ENCODE data around the gene MRPS9. TPM values are rescaled to one million over a fixed set of nuclear protein-coding genes. Genes with fewer than 3 reads are reported as not detected.

Gene MRPS9
- total RNA-seq, 4 donors from 2014 or later = 12.7 to 17.5 (median 15.3) TPM

DNA sequence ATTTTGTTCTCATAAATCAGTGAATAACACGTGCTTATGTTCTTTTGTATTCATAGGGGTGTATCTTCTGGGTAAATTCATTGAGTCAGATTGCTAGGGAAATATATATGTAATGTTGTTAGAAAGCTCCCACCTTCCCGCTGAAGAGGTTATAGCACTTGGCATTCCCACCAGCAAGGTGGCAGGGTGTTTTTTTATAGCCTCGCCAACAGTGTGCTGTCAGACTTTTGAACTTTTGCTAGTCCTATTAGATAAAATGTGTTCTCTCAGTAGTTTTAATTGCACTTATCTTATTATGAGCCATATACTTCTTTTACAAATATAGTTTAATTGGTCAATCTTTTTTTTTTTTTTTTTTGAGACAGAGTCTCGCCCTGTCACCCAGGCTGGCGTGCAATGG, 31.0 kb downstream of the MRPS9 start:
- no peaks in the 10 kb centered on the region for H3K27me3 ChIP-seq
- no peak for DNase-seq (ENCODE audit: low spot score in 2 of 2)
- H3K4me1 ChIP-seq = no peaks in the 10 kb centered on the region
- H3K4me3 ChIP-seq = no peak overlapping the region
- peaks cover 14% of the 10 kb centered on the region for H3K36me3 ChIP-seq
- no peak overlapping the region for H3K27ac ChIP-seq
- no peak for TF ChIP-seq POLR2AphosphoS5 (IDR thresholded peaks at IDR 0.05)
- no peak for TF ChIP-seq EP300 (IDR thresholded peaks at IDR 0.05)
- TF ChIP-seq, protein P1, sequence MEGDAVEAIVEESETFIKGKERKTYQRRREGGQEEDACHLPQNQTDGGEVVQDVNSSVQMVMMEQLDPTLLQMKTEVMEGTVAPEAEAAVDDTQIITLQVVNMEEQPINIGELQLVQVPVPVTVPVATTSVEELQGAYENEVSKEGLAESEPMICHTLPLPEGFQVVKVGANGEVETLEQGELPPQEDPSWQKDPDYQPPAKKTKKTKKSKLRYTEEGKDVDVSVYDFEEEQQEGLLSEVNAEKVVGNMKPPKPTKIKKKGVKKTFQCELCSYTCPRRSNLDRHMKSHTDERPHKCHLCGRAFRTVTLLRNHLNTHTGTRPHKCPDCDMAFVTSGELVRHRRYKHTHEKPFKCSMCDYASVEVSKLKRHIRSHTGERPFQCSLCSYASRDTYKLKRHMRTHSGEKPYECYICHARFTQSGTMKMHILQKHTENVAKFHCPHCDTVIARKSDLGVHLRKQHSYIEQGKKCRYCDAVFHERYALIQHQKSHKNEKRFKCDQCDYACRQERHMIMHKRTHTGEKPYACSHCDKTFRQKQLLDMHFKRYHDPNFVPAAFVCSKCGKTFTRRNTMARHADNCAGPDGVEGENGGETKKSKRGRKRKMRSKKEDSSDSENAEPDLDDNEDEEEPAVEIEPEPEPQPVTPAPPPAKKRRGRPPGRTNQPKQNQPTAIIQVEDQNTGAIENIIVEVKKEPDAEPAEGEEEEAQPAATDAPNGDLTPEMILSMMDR (IDR thresholded peaks at IDR 0.05) = no peak
- no peak for TF ChIP-seq POLR2A (IDR thresholded peaks at IDR 0.05)
- 94% methylated on average over 5 of the region's 5 CpGs for WGBS
- no peaks in the 10 kb centered on the region for H3K9me3 ChIP-seq

DNA sequence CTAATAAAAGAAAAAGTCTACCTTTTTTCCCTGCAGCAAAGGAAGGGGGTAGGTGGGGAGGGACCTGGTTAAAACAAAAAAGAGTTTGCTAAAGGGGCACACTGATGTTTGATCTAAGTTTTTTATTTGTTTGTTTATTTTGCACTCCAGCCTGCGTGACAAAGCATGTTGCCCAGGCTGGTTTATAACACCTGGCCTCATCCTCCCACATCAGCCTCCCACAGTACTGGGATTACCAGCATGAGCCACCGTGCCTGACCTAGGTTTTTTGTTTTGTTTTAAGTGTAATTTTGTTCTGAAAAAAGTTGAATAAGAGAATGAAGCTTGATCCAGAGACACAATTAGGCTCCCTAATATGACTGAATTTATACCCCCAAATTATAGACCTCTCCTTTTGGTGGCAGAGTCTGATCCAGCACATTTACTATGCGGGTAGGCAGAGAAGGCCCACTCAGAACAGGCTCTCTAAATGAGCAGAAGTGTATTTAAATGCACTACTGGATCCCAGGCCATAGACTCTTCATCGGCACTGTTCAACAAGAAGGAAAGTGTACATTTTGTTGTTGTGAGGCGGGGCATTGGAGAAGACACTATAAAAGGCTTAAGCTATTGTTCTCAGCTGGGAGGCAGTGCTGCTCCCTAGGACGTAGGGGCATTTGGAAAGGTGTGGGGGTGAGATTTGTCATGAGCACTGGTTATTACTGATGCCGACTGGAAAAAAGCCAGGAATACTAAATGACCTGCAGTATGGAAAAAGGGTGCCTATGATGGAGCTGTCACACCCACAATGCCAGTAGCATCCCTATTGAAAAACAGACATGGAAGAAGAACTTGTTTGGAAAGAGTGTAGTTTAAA, 32.4 kb downstream of the MRPS9 start:
- peaks cover 13% of the 10 kb centered on the region for H3K36me3 ChIP-seq
- H3K9me3 ChIP-seq = no peaks in the 10 kb centered on the region
- no peaks in the 10 kb centered on the region for H3K4me1 ChIP-seq
- no peaks in the 10 kb centered on the region for H3K27me3 ChIP-seq
- 96% methylated on average over 7 of the region's 7 CpGs for WGBS
- DNase-seq (ENCODE audit: low spot score in 2 of 2) = no peak
- no peak overlapping the region for H3K27ac ChIP-seq
- no peak overlapping the region for H3K4me3 ChIP-seq
- TF ChIP-seq, protein P1 (IDR thresholded peaks at IDR 0.05) = no peak
- TF ChIP-seq POLR2AphosphoS5 (IDR thresholded peaks at IDR 0.05) (no peak), POLR2A (IDR thresholded peaks at IDR 0.05) (no peak), EP300 (IDR thresholded peaks at IDR 0.05) (no peak)

GRCh38 chr2:105071379-105071778, 33.5 kb downstream of the MRPS9 start:
- TF ChIP-seq EP300 (IDR thresholded peaks at IDR 0.05) = no peak
- TF ChIP-seq POLR2AphosphoS5 (IDR thresholded peaks at IDR 0.05) = no peak
- TF ChIP-seq, protein P1 (IDR thresholded peaks at IDR 0.05) = no peak
- TF ChIP-seq POLR2A (IDR thresholded peaks at IDR 0.05) = no peak
- no peaks in the 10 kb centered on the region for H3K4me1 ChIP-seq
- WGBS = 96% methylated on average over 4 of the region's 4 CpGs
- H3K9me3 ChIP-seq = no peaks in the 10 kb centered on the region
- peaks cover 15% of the 10 kb centered on the region for H3K36me3 ChIP-seq
- H3K27me3 ChIP-seq = no peaks in the 10 kb centered on the region
- DNase-seq (ENCODE audit: low spot score in 2 of 2) = no peak
- no peak overlapping the region for H3K27ac ChIP-seq
- H3K4me3 ChIP-seq = no peak overlapping the region

DNA sequence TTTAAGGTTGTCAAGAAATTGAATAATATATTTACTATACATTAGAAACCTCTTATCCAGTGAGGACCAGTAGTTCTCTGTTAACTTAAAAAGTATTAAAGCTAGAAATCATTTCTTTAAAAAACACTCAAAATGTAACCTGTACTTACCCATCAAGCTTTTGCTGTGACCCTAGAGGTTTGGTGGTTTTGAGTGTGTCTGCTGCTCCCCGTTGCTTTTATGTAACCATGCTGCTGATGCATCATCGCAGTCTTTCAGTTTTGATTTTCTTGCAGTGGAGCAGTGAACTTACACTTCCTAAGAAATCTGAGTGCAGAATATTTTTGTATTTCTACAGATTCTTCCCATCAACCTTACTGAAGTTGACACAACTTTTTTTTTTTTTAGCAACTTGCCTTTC, 34.2 kb downstream of the MRPS9 start:
- 88% methylated on average over 2 of the region's 2 CpGs for whole genome bisulfite sequencing
- Histone ChIP-seq H3K36me3 (peaks cover 12% of the 10 kb centered on the region), H3K4me1 (no peaks in the 10 kb centered on the region), H3K27me3 (no peaks in the 10 kb centered on the region), H3K27ac (no peak overlapping the region), H3K4me3 (no peak overlapping the region), H3K9me3 (no peaks in the 10 kb centered on the region)
- DNase-seq (ENCODE audit: low spot score in 2 of 2) = no peak
- TF ChIP-seq POLR2A (IDR thresholded peaks at IDR 0.05) (no peak), POLR2AphosphoS5 (IDR thresholded peaks at IDR 0.05) (no peak), EP300 (IDR thresholded peaks at IDR 0.05) (no peak)
- TF ChIP-seq, protein P1 (IDR thresholded peaks at IDR 0.05) = no peak

GRCh38 chr2:105073591-105073990, 35.7 kb downstream of the MRPS9 start:
- DNase-seq (ENCODE audit: low spot score in 2 of 2) = no peak
- 74% methylated on average over 4 of the region's 4 CpGs for WGBS
- no peaks in the 10 kb centered on the region for H3K9me3 ChIP-seq
- TF ChIP-seq EP300 (IDR thresholded peaks at IDR 0.05) (no peak), POLR2A (IDR thresholded peaks at IDR 0.05) (no peak)
- no peaks in the 10 kb centered on the region for H3K27me3 ChIP-seq
- no peak overlapping the region for H3K27ac ChIP-seq
- H3K4me1 ChIP-seq = no peaks in the 10 kb centered on the region
- no peak overlapping the region for H3K4me3 ChIP-seq
- H3K36me3 ChIP-seq = peaks cover 12% of the 10 kb centered on the region

Data from suprapubic skin (tissue), 4 donors.